ENCODE results near the gene RNF166.

Gene RNF166

GRCh38 chr16:88734361-88734728 lies 28.1 kb upstream of the RNF166 start:
- no peak overlapping the region for H3K4me2 ChIP-seq (ENCODE audit: low read length)
- H3K9me3 ChIP-seq (ENCODE audit: control insufficient read depth, insufficient read depth, low read length) = no peaks in the 10 kb centered on the region
- H4K20me1 ChIP-seq (ENCODE audit: control insufficient read depth, insufficient read depth, low read depth, low read length) = peaks cover 5% of the 10 kb centered on the region; the same call in 1 of the 2 replicates
- no peaks in the 10 kb centered on the region for H3K27me3 ChIP-seq (ENCODE audit: control insufficient read depth, low read length)
- H3K4me3 ChIP-seq (ENCODE audit: low read length) = no peak overlapping the region
- H3K4me1 ChIP-seq (ENCODE audit: control insufficient read depth, low read length) = peaks cover 22% of the 10 kb centered on the region
- TF ChIP-seq EZH2phosphoT487 (IDR thresholded peaks at IDR 0.05; ENCODE audit: borderline replicate concordance, low read length) (no peak), CTCF (IDR thresholded peaks at IDR 0.05; ENCODE audit: low read depth, low read length, poor library complexity, severe bottlenecking) (no peak)
- H3K27ac ChIP-seq (ENCODE audit: low read depth, low read length) = no peak overlapping the region
- H3F3A ChIP-seq (ENCODE audit: control insufficient read depth, insufficient read depth) = no peaks in the 10 kb centered on the region
- 0 out of 2 replicates have a peak, but pooled peaks cover 4% of the 10 kb centered on the region for H3K79me2 ChIP-seq (ENCODE audit: control insufficient read depth, low read length)
- peaks cover 79% of the 10 kb centered on the region for H3K36me3 ChIP-seq (ENCODE audit: control insufficient read depth, low read length)
- H3K9me2 ChIP-seq (replicated peaks; ENCODE audit: control insufficient read depth, low read length) = no peaks in the 10 kb centered on the region

GRCh38 chr16:88733630-88734360 lies 27.6 kb upstream of the RNF166 start:
- no peaks in the 10 kb centered on the region for H3F3A ChIP-seq (ENCODE audit: control insufficient read depth, insufficient read depth)
- H3K79me2 ChIP-seq (ENCODE audit: control insufficient read depth, low read length) = 0 out of 2 replicates have a peak, but pooled peaks cover 4% of the 10 kb centered on the region
- no peaks in the 10 kb centered on the region for H3K9me2 ChIP-seq (replicated peaks; ENCODE audit: control insufficient read depth, low read length)
- H3K27ac ChIP-seq (ENCODE audit: low read depth, low read length) = no peak overlapping the region
- peaks cover 5% of the 10 kb centered on the region; the same call in 1 of the 2 replicates for H4K20me1 ChIP-seq (ENCODE audit: control insufficient read depth, insufficient read depth, low read depth, low read length)
- H3K27me3 ChIP-seq (ENCODE audit: control insufficient read depth, low read length) = no peaks in the 10 kb centered on the region
- H3K4me1 ChIP-seq (ENCODE audit: control insufficient read depth, low read length) = peaks cover 17% of the 10 kb centered on the region
- H3K4me2 ChIP-seq (ENCODE audit: low read length) = no peak overlapping the region
- no peaks in the 10 kb centered on the region for H3K9me3 ChIP-seq (ENCODE audit: control insufficient read depth, insufficient read depth, low read length)
- no peak overlapping the region for H3K4me3 ChIP-seq (ENCODE audit: low read length)
- TF ChIP-seq CTCF (IDR thresholded peaks at IDR 0.05; ENCODE audit: low read depth, low read length, poor library complexity, severe bottlenecking) = no peak
- TF ChIP-seq EZH2phosphoT487 (IDR thresholded peaks at IDR 0.05; ENCODE audit: borderline replicate concordance, low read length) = no peak
- peaks cover 77% of the 10 kb centered on the region for H3K36me3 ChIP-seq (ENCODE audit: control insufficient read depth, low read length)

- H3K4me3 ChIP-seq (ENCODE audit: low read length) = no peak overlapping the region
- H3K4me1 ChIP-seq (ENCODE audit: control insufficient read depth, low read length) = peaks cover 9% of the 10 kb centered on the region
- H3F3A ChIP-seq (ENCODE audit: control insufficient read depth, insufficient read depth) = no peaks in the 10 kb centered on the region
- peaks cover 69% of the 10 kb centered on the region for H3K36me3 ChIP-seq (ENCODE audit: control insufficient read depth, low read length)
- H3K79me2 ChIP-seq (ENCODE audit: control insufficient read depth, low read length) = 0 out of 2 replicates have a peak, but pooled peaks cover 4% of the 10 kb centered on the region
- no peak overlapping the region for H3K27ac ChIP-seq (ENCODE audit: low read depth, low read length)
- peaks cover 5% of the 10 kb centered on the region; the same call in 1 of the 2 replicates for H4K20me1 ChIP-seq (ENCODE audit: control insufficient read depth, insufficient read depth, low read depth, low read length)
- H3K9me3 ChIP-seq (ENCODE audit: control insufficient read depth, insufficient read depth, low read length) = no peaks in the 10 kb centered on the region
- H3K9me2 ChIP-seq (replicated peaks; ENCODE audit: control insufficient read depth, low read length) = no peaks in the 10 kb centered on the region
- no peak overlapping the region for H3K4me2 ChIP-seq (ENCODE audit: low read length)
- TF ChIP-seq CTCF (IDR thresholded peaks at IDR 0.05; ENCODE audit: low read depth, low read length, poor library complexity, severe bottlenecking) (no peak), EZH2phosphoT487 (IDR thresholded peaks at IDR 0.05; ENCODE audit: borderline replicate concordance, low read length) (no peak)
- no peaks in the 10 kb centered on the region for H3K27me3 ChIP-seq (ENCODE audit: control insufficient read depth, low read length)
These were observed 26.7 kb upstream of the RNF166 start for GRCh38 chr16:88732961-88733294.

Data from DOHH2 (cell line).